IMR-90 (cell line): ENCODE data around the gene MED23. TPM values are rescaled to one million over a fixed set of nuclear protein-coding genes. Genes with fewer than 3 reads are reported as not detected.

Experiments used
- ATAC-seq: fragments of 200-7000 bp; cut with Tn5 transposase; 2 replicates; pipeline ENCODE4 v1.9.1; 2020; ENCODE audit warnings: low read depth, mild to moderate bottlenecking, moderate library complexity
- BruUV-seq: library from RNA; stranded (reverse); fragments of 400-500 nt; replicated peaks from 2 replicates; lab custom pipeline; 2021; lab: Mats Ljungman, UMichigan
- CTCF ChIA-PET: fragments of 300-600 bp; formaldehyde crosslinking; extraction: SDS; loops from one replicate; lab custom pipeline; 2021; ENCODE audit warnings: antibody characterized with exemption; lab: Yijun Ruan, JAX
- POLR2A ChIA-PET: fragments of 300-600 bp; sonication (Branson Sonifier 250); formaldehyde crosslinking; loops from one replicate; lab custom pipeline; 2022; ENCODE audit warnings: antibody characterized with exemption; ENCODE audit not compliant: unreplicated experiment; lab: Charles Lee
- DNase-seq: peaks from one replicate; pipeline ENCODE4 v3.0.0; 2013
- H2AFZ ChIP-seq: replicated peaks from 2 replicates; pipeline ENCODE3; 2013; ENCODE audit warnings: low read length, mild to moderate bottlenecking; ENCODE audit not compliant: poor library complexity
- H2AK5ac ChIP-seq: 2 replicates; pipeline ENCODE4 v1.6.1; 2013; ENCODE audit warnings: low read depth, low read length, inconsistent platforms
- H2AK9ac ChIP-seq: replicated peaks from 2 replicates; pipeline ENCODE3; 2013; ENCODE audit warnings: mild to moderate bottlenecking, low read depth, low read length, moderate library complexity; ENCODE audit not compliant: poor library complexity
- H2BK120ac ChIP-seq: 2 replicates; pipeline ENCODE4 v1.6.1; 2013; ENCODE audit warnings: low read depth, low read length, inconsistent platforms
- H2BK15ac ChIP-seq: 3 replicates; pipeline ENCODE4 v1.6.1; 2013; ENCODE audit warnings: low read depth, low read length, inconsistent platforms
- H2BK20ac ChIP-seq: 2 replicates; pipeline ENCODE4 v1.6.1; 2013; ENCODE audit warnings: low read depth, mild to moderate bottlenecking, inconsistent platforms, low read length, moderate library complexity
- H2BK5ac ChIP-seq: 2 replicates; pipeline ENCODE4 v1.6.1; 2013; ENCODE audit warnings: mild to moderate bottlenecking, low read depth, low read length, inconsistent platforms; ENCODE audit not compliant: poor library complexity, severe bottlenecking
- H3K14ac ChIP-seq: replicated peaks from 2 replicates; pipeline ENCODE4 v1.6.1; 2013; ENCODE audit warnings: low read depth, low read length, inconsistent platforms
- H3K18ac ChIP-seq: 2 replicates; pipeline ENCODE4 v1.6.1; 2013; ENCODE audit warnings: low read depth, low read length, control low read depth
- H3K23ac ChIP-seq: 2 replicates; pipeline ENCODE4 v1.6.1; 2013; ENCODE audit warnings: low read depth, low read length, inconsistent platforms
- H3K27ac ChIP-seq: 2 replicates; pipeline ENCODE4 v1.5.1; 2013; ENCODE audit warnings: mild to moderate bottlenecking, control low read depth, low read length; ENCODE audit not compliant: insufficient read depth
- H3K27me3 ChIP-seq: 2 replicates; pipeline ENCODE4 v1.6.1; 2013; ENCODE audit warnings: low read length; ENCODE audit not compliant: control insufficient read depth, insufficient read depth
- H3K36me3 ChIP-seq: 2 replicates; pipeline ENCODE4 v1.6.1; 2013; ENCODE audit warnings: low read length, mixed read lengths; ENCODE audit not compliant: control insufficient read depth, insufficient read depth
- H3K4ac ChIP-seq: 2 replicates; pipeline ENCODE4 v1.6.1; 2013; ENCODE audit warnings: low read depth, low read length, inconsistent platforms
- H3K4me1 ChIP-seq: 2 replicates; pipeline ENCODE4 v1.6.1; 2013; ENCODE audit warnings: low read length, mixed read lengths; ENCODE audit not compliant: control insufficient read depth, insufficient read depth
- H3K4me2 ChIP-seq: 2 replicates; pipeline ENCODE4 v1.6.1; 2013; ENCODE audit warnings: low read depth, mild to moderate bottlenecking, control low read depth, low read length, moderate library complexity
- H3K4me3 ChIP-seq: 2 replicates; pipeline ENCODE4 v1.5.1; 2013; ENCODE audit warnings: low read depth, mild to moderate bottlenecking, control low read depth, low read length, moderate library complexity; ENCODE audit not compliant: insufficient read depth
- H3K56ac ChIP-seq: 2 replicates; pipeline ENCODE4 v1.6.1; 2013; ENCODE audit warnings: low read length, inconsistent platforms; ENCODE audit not compliant: insufficient read depth; ENCODE audit errors: extremely low read depth
- H3K79me1 ChIP-seq, 2 experiments: 2 replicates each; pipeline ENCODE4 v1.6.1; 2013; ENCODE audit warnings: low read length in 2 of 2, inconsistent platforms in 1 of 2, low read depth in 1 of 2
- H3K9ac ChIP-seq: 2 replicates; pipeline ENCODE4 v1.6.1; 2013; ENCODE audit warnings: low read depth, low read length, control low read depth
- H3K9me1 ChIP-seq: 2 replicates; pipeline ENCODE4 v1.6.1; 2013; ENCODE audit warnings: low read length, inconsistent platforms; ENCODE audit not compliant: insufficient read depth
- H3K9me3 ChIP-seq: 2 replicates; pipeline ENCODE4 v1.6.1; 2013; ENCODE audit warnings: low read length; ENCODE audit not compliant: control insufficient read depth, insufficient read depth
- H4K20me1 ChIP-seq: 2 replicates; pipeline ENCODE4 v1.6.1; 2013; ENCODE audit warnings: low read length, inconsistent platforms; ENCODE audit not compliant: insufficient read depth
- H4K5ac ChIP-seq: 2 replicates; pipeline ENCODE4 v1.6.1; 2013; ENCODE audit warnings: mild to moderate bottlenecking, low read depth, low read length, control low read depth
- H4K8ac ChIP-seq, 2 experiments: 2 replicates each; pipeline ENCODE4 v1.6.1; 2013; ENCODE audit warnings: low read depth in 2 of 2, low read length in 2 of 2, control low read depth in 1 of 2, inconsistent platforms in 1 of 2
- H4K91ac ChIP-seq: 2 replicates; pipeline ENCODE4 v1.6.1; 2013; ENCODE audit warnings: low read depth, low read length, inconsistent platforms; ENCODE audit not compliant: insufficient read depth
- BHLHE40 ChIP-seq: fragments of 150-350 bp; IDR thresholded peaks from 2 replicates; pipeline ENCODE4 v1.6.1; 2016; ENCODE audit warnings: mild to moderate bottlenecking, low read depth, low read length
- CHD1 ChIP-seq: IDR thresholded peaks from 2 replicates; pipeline ENCODE4 v1.6.1; 2012; ENCODE audit warnings: low read depth, low read length, improper control_type of control experiment
- RAD21 ChIP-seq: IDR thresholded peaks from 2 replicates; pipeline ENCODE4 v1.6.1; 2012; ENCODE audit warnings: low read length, improper control_type of control experiment
- RCOR1 ChIP-seq: IDR thresholded peaks from 2 replicates; pipeline ENCODE4 v1.6.1; 2012; ENCODE audit warnings: mild to moderate bottlenecking, low read length, improper control_type of control experiment; ENCODE audit not compliant: insufficient replicate concordance
- RFX5 ChIP-seq: IDR thresholded peaks from 2 replicates; pipeline ENCODE4 v1.8.0; 2012; ENCODE audit warnings: low read depth, mild to moderate bottlenecking, low read length, moderate library complexity
- WGBS, 2 experiments: methylation state at CpG; one replicate each; pipeline versions ENCODE4 v1.1.5 to v1.1.7; 2013; ENCODE audit warnings: missing lambda C conversion rate in 2 of 2; ENCODE audit not compliant: insufficient read length in 1 of 2; ENCODE audit errors: extremely low coverage in 2 of 2; 5-methylcytosine and 5-hydroxymethylcytosine counted together
- dilution Hi-C: fragments of 300-500 bp; cut with HindIII; formaldehyde crosslinking; loops from one replicate; pipeline ENCODE4 v1.14.3; 2018; ENCODE audit warnings: low sequenced_read_pairs; ENCODE audit not compliant: unreplicated experiment
- in situ Hi-C: fragments of 300-500 bp; cut with MboI; formaldehyde crosslinking; loops from 3 replicates; pipeline ENCODE4 v1.14.3; 2019; ENCODE audit warnings: low sequenced_read_pairs, inconsistent platforms, mixed read lengths
- intact Hi-C: fragments of 100-400 bp; cut with micrococcal nuclease; formaldehyde crosslinking; loops from 2 replicates; pipeline ENCODE4 v1.10.0; 2022
- polyA plus RNA-seq, 3 experiments: library from polyadenylated mRNA; depleted of rRNA; stranded (reverse); fragments of >200 nt; gene quantifications; 2 replicates each; pipeline ENCODE4 v1.2.3, GENCODE V29; 2012; ENCODE audit warnings: low replicate concordance in 1 of 3
- total RNA-seq: library from RNA; depleted of rRNA; stranded (reverse); fragments of >200 nt; gene quantifications from 2 replicates; pipeline ENCODE4 v1.2.3, GENCODE V29; 2012

Gene MED23
- total and polyA plus RNA-seq, 2 of the 4 experiments (the other 2 are of a cell fraction), result 16.0 to 40.7 TPM

DNA sequence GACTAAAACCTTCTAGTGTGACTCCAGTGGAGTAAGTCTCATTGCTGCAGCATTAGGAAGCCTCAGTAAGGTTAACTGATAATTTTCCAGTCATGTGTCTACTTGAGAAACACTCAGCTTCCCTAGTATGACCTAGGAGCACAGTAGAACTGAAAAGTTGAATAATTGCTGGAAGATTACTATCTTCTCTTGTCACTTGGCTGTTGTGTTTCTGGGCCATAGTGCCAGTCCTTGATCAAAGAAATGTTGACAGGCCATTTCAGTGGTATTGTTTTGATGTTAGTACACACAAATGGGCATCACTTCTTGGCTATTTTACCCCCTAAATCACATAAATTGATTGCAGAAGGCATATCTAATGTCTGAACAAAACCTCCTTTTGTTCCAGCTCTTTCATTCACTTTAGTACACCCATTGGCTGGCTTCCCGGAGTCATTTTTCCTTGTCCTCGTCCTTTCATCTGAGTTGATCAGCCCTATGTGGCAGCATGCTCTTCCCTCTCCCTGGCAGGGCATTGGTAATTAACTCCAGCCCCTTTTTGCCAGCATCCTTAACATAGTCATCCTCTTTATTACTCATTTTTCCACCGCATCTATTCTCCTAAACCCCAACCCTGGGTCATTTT is 15.1 kb upstream of the MED23 start:
- no peak for ATAC-seq
- no peak for TF ChIP-seq RFX5
- no peak for TF ChIP-seq RAD21
- no peak for TF ChIP-seq CHD1
- TF ChIP-seq RCOR1, result no peak
- no peak for TF ChIP-seq BHLHE40
- H3K4me1 ChIP-seq, result no peaks in the 10 kb centered on the region
- H3K9ac ChIP-seq, result no peak overlapping the region
- H3K79me1 ChIP-seq, result no peaks in the 10 kb centered on the region
- no peak overlapping the region for H3K56ac ChIP-seq
- H4K91ac ChIP-seq, result no peak overlapping the region
- intact Hi-C loops (no loop called here), in situ Hi-C loops (no loop called here), dilution Hi-C loops (no loop called here)
- H2BK15ac ChIP-seq, result no peak overlapping the region
- no peaks in the 10 kb centered on the region for H3K36me3 ChIP-seq
- ChIA-PET CTCF (interaction anchor here (0.9 kb wide), 1 partner anchor 15 kb away, joined by 3 read pairs; no protein-coding TSS in a partner anchor), POLR2A (no interaction called here)
- H3K27ac ChIP-seq, result no peak overlapping the region
- no peak overlapping the region for H3K4ac ChIP-seq
- H3K18ac ChIP-seq, result no peak overlapping the region
- H2AK5ac ChIP-seq, result no peak overlapping the region
- H2BK5ac ChIP-seq, result no peak overlapping the region
- no peak overlapping the region for H4K8ac ChIP-seq
- H3K9me3 ChIP-seq, result no peaks in the 10 kb centered on the region
- H2BK20ac ChIP-seq, result no peak overlapping the region
- H2AFZ ChIP-seq, result no peak overlapping the region
- H3K4me3 ChIP-seq, result no peak overlapping the region
- no peaks in the 10 kb centered on the region for H4K20me1 ChIP-seq
- no peak overlapping the region for H2BK120ac ChIP-seq
- H2AK9ac ChIP-seq, result no peak overlapping the region
- 42 to 100% methylated on average over 1 to 2 of the region's 3 CpGs for WGBS, 2 experiments
- H4K5ac ChIP-seq, result no peak overlapping the region
- H3K23ac ChIP-seq, result no peak overlapping the region
- BruUV-seq, result no TSS peak
- no peaks in the 10 kb centered on the region for H3K9me1 ChIP-seq
- no peak overlapping the region for H3K14ac ChIP-seq
- no peak for DNase-seq
- H3K27me3 ChIP-seq, result peaks cover 6% of the 10 kb centered on the region; the same call in 1 of the 2 replicates
- H3K4me2 ChIP-seq, result no peak overlapping the region
